Measurements from ENCODE around the gene TCTN2. TPM values are rescaled to one million over a fixed set of nuclear protein-coding genes. Genes with fewer than 3 reads are reported as not detected.

Gene TCTN2
- total and polyA plus RNA-seq, 2 of the 8 experiments (the other 6 are each of a cell fraction or from before 2014, with no cell fraction given): 7.5 to 8.4 TPM

DNA sequence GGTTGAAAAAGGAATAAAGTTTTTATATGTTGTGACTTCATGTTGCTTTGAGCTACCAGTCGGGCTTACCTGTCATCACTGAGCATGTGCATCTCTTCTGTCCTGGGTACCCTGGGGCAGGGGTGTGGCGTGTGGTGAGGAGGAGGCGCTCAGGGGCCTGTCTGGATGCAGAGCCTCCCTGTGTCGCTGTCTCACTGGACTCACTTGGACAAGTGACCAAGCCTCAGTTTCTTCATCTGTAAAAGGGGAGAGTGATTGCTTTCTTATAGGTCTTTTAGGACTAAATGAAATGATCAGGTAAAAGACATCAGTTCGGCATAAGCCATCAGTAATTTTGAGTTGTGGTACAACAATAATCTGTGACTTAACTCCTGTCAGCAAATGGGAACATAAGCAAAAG is 63.4 kb downstream of the TCTN2 start (continued):
- TF ChIP-seq CHD1 (IDR thresholded peaks at IDR 0.05; ENCODE audit: low read depth, low read length): no peak
- TF ChIP-seq, protein P1, sequence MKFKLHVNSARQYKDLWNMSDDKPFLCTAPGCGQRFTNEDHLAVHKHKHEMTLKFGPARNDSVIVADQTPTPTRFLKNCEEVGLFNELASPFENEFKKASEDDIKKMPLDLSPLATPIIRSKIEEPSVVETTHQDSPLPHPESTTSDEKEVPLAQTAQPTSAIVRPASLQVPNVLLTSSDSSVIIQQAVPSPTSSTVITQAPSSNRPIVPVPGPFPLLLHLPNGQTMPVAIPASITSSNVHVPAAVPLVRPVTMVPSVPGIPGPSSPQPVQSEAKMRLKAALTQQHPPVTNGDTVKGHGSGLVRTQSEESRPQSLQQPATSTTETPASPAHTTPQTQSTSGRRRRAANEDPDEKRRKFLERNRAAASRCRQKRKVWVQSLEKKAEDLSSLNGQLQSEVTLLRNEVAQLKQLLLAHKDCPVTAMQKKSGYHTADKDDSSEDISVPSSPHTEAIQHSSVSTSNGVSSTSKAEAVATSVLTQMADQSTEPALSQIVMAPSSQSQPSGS (IDR thresholded peaks at IDR 0.05; ENCODE audit: low read length): no peak
- no peak for TF ChIP-seq POLR2A (IDR thresholded peaks at IDR 0.05; ENCODE audit: control extremely low read depth in 1 of 2, low read depth in 2 of 2, low read length in 2 of 2)
- TF ChIP-seq TCF12 (IDR thresholded peaks at IDR 0.05; ENCODE audit: low read depth, low read length): no peak
- no peak for TF ChIP-seq SUZ12 (IDR thresholded peaks at IDR 0.05; ENCODE audit: low read length)
- no peak for TF ChIP-seq KDM1A (IDR thresholded peaks at IDR 0.05; ENCODE audit: borderline replicate concordance, low read length)
- TF ChIP-seq HDAC6 (IDR thresholded peaks at IDR 0.05; ENCODE audit: low read depth, low read length): no peak
- no peak for TF ChIP-seq RAD21 (IDR thresholded peaks at IDR 0.05 in 1 of 2, conservative IDR thresholded peaks at IDR 0.05 in 1 of 2; ENCODE audit: low read depth in 2 of 2, low read length in 2 of 2)
- TF ChIP-seq KDM4A (IDR thresholded peaks at IDR 0.05; ENCODE audit: low read depth, low read length, severe bottlenecking): no peak

Data from H1 (cell line).